Subcutaneous abdominal adipose tissue (tissue), 5 donors: ENCODE results near the gene PRIM2.
"Not testable (repeated sequence)": the region's sequence is repeated elsewhere in the genome, so short reads cannot be mapped to it uniquely, and the experiment has no call there.

Source experiments
- H3K27ac ChIP-seq: one replicate; pipeline ENCODE4 v1.7.0; 2013; ENCODE audit warnings: low read depth, mild to moderate bottlenecking, inconsistent platforms, low read length, moderate library complexity
- H3K27me3 ChIP-seq, 5 donors: one replicate each; pipeline ENCODE4 v1.7.0; 2013; ENCODE audit warnings: low read length in 5 of 5, inconsistent platforms in 1 of 5; ENCODE audit not compliant: control insufficient read depth in 5 of 5, insufficient read depth in 4 of 5
- H3K36me3 ChIP-seq, 5 donors: one replicate each; pipeline ENCODE4 v1.7.0; 2013; ENCODE audit warnings: low read length in 5 of 5; ENCODE audit not compliant: control insufficient read depth in 5 of 5, insufficient read depth in 5 of 5
- H3K4me1 ChIP-seq, 5 donors: one replicate each; pipeline ENCODE4 v1.7.0; 2013; ENCODE audit warnings: low read length in 5 of 5, mild to moderate bottlenecking in 3 of 5, moderate library complexity in 1 of 5; ENCODE audit not compliant: control insufficient read depth in 5 of 5, insufficient read depth in 5 of 5
- H3K4me3 ChIP-seq, 5 donors: one replicate each; pipeline ENCODE4 v1.7.0; 2013; ENCODE audit warnings: low read length in 5 of 5, low read depth in 1 of 5
- H3K9ac ChIP-seq, 5 donors: one replicate each; pipeline ENCODE4 v1.7.0; 2013; ENCODE audit warnings: low read length in 5 of 5, mild to moderate bottlenecking in 4 of 5, moderate library complexity in 3 of 5
- H3K9me3 ChIP-seq, 5 donors: one replicate each; pipeline ENCODE4 v1.7.0; 2013; ENCODE audit warnings: low read length in 5 of 5; ENCODE audit not compliant: control insufficient read depth in 5 of 5
- donor health status: healthy.
- donor health status: healthy.
- donor health status: healthy.
- donor health status: healthy.
- donor health status: healthy.

Gene PRIM2

GRCh38 chr6:57463809-57464208 is 146.4 kb downstream of the PRIM2 start:
- not testable (repeated sequence) for H3K9me3 ChIP-seq, H3K36me3 ChIP-seq, H3K9ac ChIP-seq, H3K4me1 ChIP-seq, H3K4me3 ChIP-seq, H3K27me3 ChIP-seq, H3K27ac ChIP-seq

GRCh38 chr6:57465968-57466367 is 148.5 kb downstream of the PRIM2 start:
- H3K36me3 ChIP-seq, H3K27ac ChIP-seq, H3K9ac ChIP-seq, H3K27me3 ChIP-seq, H3K4me1 ChIP-seq, H3K9me3 ChIP-seq, H3K4me3 ChIP-seq: not testable (repeated sequence)

GRCh38 chr6:57469072-57469471 is 151.6 kb downstream of the PRIM2 start:
- Histone ChIP-seq H3K27ac (no peak overlapping the region), H3K27me3 (no peaks in the 10 kb centered on the region), H3K36me3 (no peaks in the 10 kb centered on the region), H3K4me3 (no peak overlapping the region), H3K9ac (no peak overlapping the region), H3K4me1 (no peaks in the 10 kb centered on the region), H3K9me3 (no peaks in the 10 kb centered on the region)

GRCh38 chr6:57470148-57470547 is 152.7 kb downstream of the PRIM2 start:
- not testable (repeated sequence) for H3K36me3 ChIP-seq

GRCh38 chr6:57471314-57471864 is 154.0 kb downstream of the PRIM2 start:
- not testable (repeated sequence) for H3K9me3 ChIP-seq, H3K4me3 ChIP-seq, H3K36me3 ChIP-seq, H3K27me3 ChIP-seq, H3K27ac ChIP-seq, H3K9ac ChIP-seq
- peaks cover 0 to 15% (median 6%) of the 10 kb centered on the region in 5 donors for H3K4me1 ChIP-seq

More at GRCh38 chr6:57470148-57470547, 152.7 kb downstream of the PRIM2 start:
- not testable (repeated sequence) for H3K27me3 ChIP-seq, H3K9ac ChIP-seq, H3K9me3 ChIP-seq, H3K27ac ChIP-seq, H3K4me1 ChIP-seq, H3K4me3 ChIP-seq

GRCh38 chr6:57472861-57473362 is 155.5 kb downstream of the PRIM2 start:
- H3K36me3 ChIP-seq, H3K9ac ChIP-seq, H3K27me3 ChIP-seq, H3K27ac ChIP-seq, H3K4me3 ChIP-seq, H3K9me3 ChIP-seq: not testable (repeated sequence)
- H3K4me1 ChIP-seq: peaks cover 0 to 15% (median 6%) of the 10 kb centered on the region in 5 donors

GRCh38 chr6:57474862-57475475 is 157.5 kb downstream of the PRIM2 start:
- not testable (repeated sequence) for H3K4me3 ChIP-seq, H3K9me3 ChIP-seq, H3K27ac ChIP-seq, H3K9ac ChIP-seq, H3K36me3 ChIP-seq, H3K27me3 ChIP-seq
- peaks cover 0 to 15% (median 6%) of the 10 kb centered on the region in 5 donors for H3K4me1 ChIP-seq

- H3K9ac ChIP-seq, H3K4me3 ChIP-seq, H3K9me3 ChIP-seq, H3K36me3 ChIP-seq, H3K27ac ChIP-seq, H3K27me3 ChIP-seq: not testable (repeated sequence)
- H3K4me1 ChIP-seq: peaks cover 0 to 15% (median 6%) of the 10 kb centered on the region in 5 donors
Measured at GRCh38 chr6:57475656-57476055, 158.2 kb downstream of the PRIM2 start.

- H3K4me1 ChIP-seq, H3K9ac ChIP-seq, H3K4me3 ChIP-seq, H3K27ac ChIP-seq, H3K27me3 ChIP-seq, H3K9me3 ChIP-seq, H3K36me3 ChIP-seq: not testable (repeated sequence)
Measured at GRCh38 chr6:57480194-57480593, 162.8 kb downstream of the PRIM2 start.

GRCh38 chr6:57481121-57481520 is 163.7 kb downstream of the PRIM2 start:
- H3K9me3 ChIP-seq, H3K27ac ChIP-seq, H3K9ac ChIP-seq, H3K27me3 ChIP-seq, H3K36me3 ChIP-seq, H3K4me3 ChIP-seq, H3K4me1 ChIP-seq: not testable (repeated sequence)
